Keratinocyte (primary cell): ENCODE data around the gene CIZ1.

Experiments
- EZH2 ChIP-seq: IDR thresholded peaks from one replicate; pipeline ENCODE4 v1.6.1; 2012; ENCODE audit warnings: inconsistent platforms, mild to moderate bottlenecking, low read length, moderate library complexity
- TF ChIP-seq, protein P1 (sequence below), 3 experiments: IDR thresholded peaks in 1 of 3; conservative IDR thresholded peaks in 1 of 3; optimal IDR thresholded peaks in 1 of 3; 2 replicates in 2 of 3; 3 replicates in 1 of 3; pipeline versions ENCODE3 to v1.5.1; 2011; ENCODE audit warnings: low read length in 3 of 3, mild to moderate bottlenecking in 3 of 3, moderate library complexity in 2 of 3, control low read depth in 1 of 3, inconsistent platforms in 1 of 3; ENCODE audit not compliant: insufficient read depth in 2 of 3; ENCODE audit errors: extremely low read depth in 1 of 3

DNA sequence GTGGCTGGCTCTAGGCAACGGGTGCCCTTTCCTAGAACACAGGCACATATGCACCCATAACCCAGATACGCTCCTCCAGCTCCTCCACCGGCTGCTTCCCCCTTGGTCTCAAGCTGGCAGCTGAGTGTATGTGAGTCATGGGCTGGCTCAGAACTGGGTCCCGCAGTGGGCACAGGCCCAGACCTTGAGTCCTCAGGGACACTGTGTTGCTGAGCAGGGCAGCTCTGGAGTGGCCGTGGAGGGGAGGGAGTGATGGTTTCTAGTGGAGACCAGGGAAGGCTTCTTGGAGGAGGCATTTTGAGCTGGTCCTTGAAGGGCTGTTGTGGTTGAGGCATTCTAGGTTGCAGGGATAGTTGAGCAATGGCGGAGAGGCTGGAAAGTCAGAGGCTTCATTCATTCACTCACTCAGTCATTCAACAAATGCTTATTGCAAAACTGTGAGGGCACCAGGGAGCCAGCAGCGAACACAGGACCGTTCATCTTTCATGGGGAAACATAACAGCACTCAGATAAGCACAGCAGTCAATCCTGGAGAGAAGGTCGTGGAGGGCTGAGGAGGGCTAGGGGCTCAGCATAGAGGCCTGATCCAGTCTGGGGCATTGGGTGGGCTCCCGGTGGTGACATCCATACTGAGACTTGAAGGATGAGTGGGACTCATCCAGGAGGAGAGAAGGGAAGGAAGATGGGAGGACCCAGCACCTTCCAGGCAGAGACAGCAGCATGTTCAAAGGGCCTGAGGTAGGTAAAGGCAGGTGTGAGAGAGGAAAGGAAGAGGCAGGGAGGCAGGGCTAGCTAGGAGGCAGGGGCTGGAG is 29.0 kb downstream of the CIZ1 start:
- TF ChIP-seq, protein P1, sequence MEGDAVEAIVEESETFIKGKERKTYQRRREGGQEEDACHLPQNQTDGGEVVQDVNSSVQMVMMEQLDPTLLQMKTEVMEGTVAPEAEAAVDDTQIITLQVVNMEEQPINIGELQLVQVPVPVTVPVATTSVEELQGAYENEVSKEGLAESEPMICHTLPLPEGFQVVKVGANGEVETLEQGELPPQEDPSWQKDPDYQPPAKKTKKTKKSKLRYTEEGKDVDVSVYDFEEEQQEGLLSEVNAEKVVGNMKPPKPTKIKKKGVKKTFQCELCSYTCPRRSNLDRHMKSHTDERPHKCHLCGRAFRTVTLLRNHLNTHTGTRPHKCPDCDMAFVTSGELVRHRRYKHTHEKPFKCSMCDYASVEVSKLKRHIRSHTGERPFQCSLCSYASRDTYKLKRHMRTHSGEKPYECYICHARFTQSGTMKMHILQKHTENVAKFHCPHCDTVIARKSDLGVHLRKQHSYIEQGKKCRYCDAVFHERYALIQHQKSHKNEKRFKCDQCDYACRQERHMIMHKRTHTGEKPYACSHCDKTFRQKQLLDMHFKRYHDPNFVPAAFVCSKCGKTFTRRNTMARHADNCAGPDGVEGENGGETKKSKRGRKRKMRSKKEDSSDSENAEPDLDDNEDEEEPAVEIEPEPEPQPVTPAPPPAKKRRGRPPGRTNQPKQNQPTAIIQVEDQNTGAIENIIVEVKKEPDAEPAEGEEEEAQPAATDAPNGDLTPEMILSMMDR (optimal IDR thresholded peaks at IDR 0.05 in 1 of 3, IDR thresholded peaks at IDR 0.05 in 1 of 3, conservative IDR thresholded peaks at IDR 0.05 in 1 of 3; ENCODE audit: extremely low read depth in 1 of 3, insufficient read depth in 2 of 3, low read length in 3 of 3), result no peak
- no peak for TF ChIP-seq EZH2
